Gastroesophageal sphincter (tissue), 3 donors: ENCODE data around the gene LPCAT1.

Experiments used
- EP300 ChIP-seq: sonication (generic); formaldehyde crosslinking; IDR thresholded peaks from one replicate; pipeline ENCODE4 v1.6.1; 2017; ENCODE audit warnings: antibody characterized with exemption, mild to moderate bottlenecking
- POLR2A ChIP-seq, 2 donors: fragments of 450-650 bp; IDR thresholded peaks; one replicate each; pipeline ENCODE4 v1.6.1; 2017; ENCODE audit warnings: antibody characterized with exemption in 2 of 2, mild to moderate bottlenecking in 2 of 2, moderate library complexity in 1 of 2
- POLR2AphosphoS5 ChIP-seq: sonication (generic); formaldehyde crosslinking; IDR thresholded peaks from one replicate; pipeline ENCODE4 v1.6.1; 2017; ENCODE audit warnings: antibody characterized with exemption
- TF ChIP-seq, protein P1 (sequence below), 4 experiments: fragments of 200-600 bp in 2 of 4; fragments of 450-650 bp in 2 of 4; sonication (generic) in 1 of 4; IDR thresholded peaks; one replicate each; pipeline ENCODE4 v1.5.1; 2017 to 2019; ENCODE audit warnings: antibody characterized with exemption in 4 of 4, mild to moderate bottlenecking in 2 of 4, moderate library complexity in 2 of 4

DNA sequence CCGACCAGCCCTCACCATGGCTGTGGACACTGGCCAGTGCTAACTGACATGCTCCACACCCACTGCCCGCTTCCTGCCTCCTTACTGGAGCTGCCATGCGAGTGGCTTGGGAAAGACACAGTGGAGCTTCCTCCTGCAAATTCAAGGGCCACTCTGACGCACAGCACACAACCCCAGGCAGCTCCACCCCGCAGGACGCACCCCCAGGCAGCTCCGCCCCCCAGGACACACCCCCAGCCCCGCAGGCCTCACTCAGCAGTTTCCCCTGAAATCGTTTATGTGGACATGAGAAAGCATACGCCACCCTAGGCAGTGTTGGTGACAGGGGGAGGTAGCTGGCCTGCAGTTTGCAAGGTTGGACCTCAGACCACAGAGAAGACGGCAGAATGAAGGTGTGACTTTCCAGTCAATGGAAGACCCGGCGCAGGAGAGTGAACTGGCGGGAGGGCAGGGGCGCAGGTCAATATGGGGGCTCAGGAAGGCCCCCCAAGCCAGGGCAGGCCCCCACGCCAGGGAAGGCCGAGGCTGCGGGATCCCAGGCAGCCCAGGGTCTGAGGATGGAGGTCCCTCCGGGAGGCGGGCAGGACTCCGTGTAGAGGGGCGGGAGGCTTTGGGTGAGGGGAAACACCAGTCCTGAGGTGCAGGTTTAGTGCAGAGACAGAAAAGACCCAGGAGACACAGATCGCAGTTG, 21.6 kb downstream of the LPCAT1 start:
- TF ChIP-seq, protein P1, sequence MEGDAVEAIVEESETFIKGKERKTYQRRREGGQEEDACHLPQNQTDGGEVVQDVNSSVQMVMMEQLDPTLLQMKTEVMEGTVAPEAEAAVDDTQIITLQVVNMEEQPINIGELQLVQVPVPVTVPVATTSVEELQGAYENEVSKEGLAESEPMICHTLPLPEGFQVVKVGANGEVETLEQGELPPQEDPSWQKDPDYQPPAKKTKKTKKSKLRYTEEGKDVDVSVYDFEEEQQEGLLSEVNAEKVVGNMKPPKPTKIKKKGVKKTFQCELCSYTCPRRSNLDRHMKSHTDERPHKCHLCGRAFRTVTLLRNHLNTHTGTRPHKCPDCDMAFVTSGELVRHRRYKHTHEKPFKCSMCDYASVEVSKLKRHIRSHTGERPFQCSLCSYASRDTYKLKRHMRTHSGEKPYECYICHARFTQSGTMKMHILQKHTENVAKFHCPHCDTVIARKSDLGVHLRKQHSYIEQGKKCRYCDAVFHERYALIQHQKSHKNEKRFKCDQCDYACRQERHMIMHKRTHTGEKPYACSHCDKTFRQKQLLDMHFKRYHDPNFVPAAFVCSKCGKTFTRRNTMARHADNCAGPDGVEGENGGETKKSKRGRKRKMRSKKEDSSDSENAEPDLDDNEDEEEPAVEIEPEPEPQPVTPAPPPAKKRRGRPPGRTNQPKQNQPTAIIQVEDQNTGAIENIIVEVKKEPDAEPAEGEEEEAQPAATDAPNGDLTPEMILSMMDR (IDR thresholded peaks at IDR 0.05) = no peak
- TF ChIP-seq POLR2A (IDR thresholded peaks at IDR 0.05) = no peak
- no peak for TF ChIP-seq EP300
- TF ChIP-seq POLR2AphosphoS5 = no peak
